SK-N-SH (cell line): Measurements from ENCODE around the gene RASAL3. TPM values are rescaled to one million over a fixed set of nuclear protein-coding genes. Genes with fewer than 3 reads are reported as not detected.

Experiments used
- CTCF ChIA-PET: fragments of 300-600, 350-600 bp; formaldehyde crosslinking; extraction: SDS; loops from one replicate; lab custom pipeline; 2021; lab: Yijun Ruan, JAX
- POLR2A ChIA-PET: fragments of 350-600 bp; sonication (Branson Sonifier 250); formaldehyde crosslinking; extraction: SDS; loops from one replicate; lab custom pipeline; 2020; ENCODE audit warnings: antibody characterized with exemption, inconsistent platforms; lab: Yijun Ruan, JAX
- DNase-seq: peaks from one replicate; pipeline ENCODE4 v3.0.0; 2012
- H2AFZ ChIP-seq: fragments of 200-600 bp; sonication (generic); 2 replicates; pipeline ENCODE4 v1.8.1; 2016; ENCODE audit warnings: antibody characterized with exemption, mild to moderate bottlenecking, low read depth
- H3F3A ChIP-seq: fragments of 200-600 bp; sonication (generic); replicated peaks from 2 replicates; pipeline ENCODE3; 2016; ENCODE audit warnings: antibody characterized with exemption, mild to moderate bottlenecking; ENCODE audit not compliant: insufficient read depth
- H3K27ac ChIP-seq, 2 experiments: fragments of 200-500 bp in 1 of 2; fragments of 200-600 bp in 1 of 2; sonication (Bioruptor generic) in 1 of 2; sonication (generic), shearing (Covaris generic) in 1 of 2; 2 replicates each; pipeline versions ENCODE4 v1.5.1 to v1.6.1; 2014 to 2016; ENCODE audit warnings: low read depth in 2 of 2, inconsistent platforms in 1 of 2, low read length in 1 of 2, mild to moderate bottlenecking in 1 of 2, mixed read lengths in 1 of 2
- H3K27me3 ChIP-seq: fragments of 200-600 bp; sonication (generic), shearing (Covaris generic); 2 replicates; pipeline ENCODE4 v1.6.1; 2016; ENCODE audit warnings: mixed run types; ENCODE audit not compliant: insufficient read depth
- H3K36me3 ChIP-seq, 2 experiments: fragments of 200-500 bp in 1 of 2; fragments of 200-600 bp in 1 of 2; sonication (Bioruptor generic) in 1 of 2; sonication (generic) in 1 of 2; replicated peaks in 1 of 2; 2 replicates each; pipeline versions ENCODE3 to v1.5.1; 2014 to 2016; ENCODE audit warnings: low read length in 1 of 2, mild to moderate bottlenecking in 1 of 2; ENCODE audit not compliant: insufficient read depth in 2 of 2, control insufficient read depth in 1 of 2
- H3K4me1 ChIP-seq, 2 experiments: fragments of 200-500 bp in 1 of 2; fragments of 200-600 bp in 1 of 2; sonication (Bioruptor generic) in 1 of 2; sonication (generic), shearing (Covaris generic) in 1 of 2; 2 replicates each; pipeline versions ENCODE4 v1.5.1 to v1.6.1; 2014 to 2016; ENCODE audit warnings: low read depth in 1 of 2, low read length in 1 of 2, mixed run types in 1 of 2; ENCODE audit not compliant: insufficient read depth in 2 of 2, control insufficient read depth in 1 of 2
- H3K4me2 ChIP-seq: fragments of 200-600 bp; sonication (generic), shearing (Covaris generic); 2 replicates; pipeline ENCODE4 v1.6.1; 2017; ENCODE audit warnings: mixed run types
- H3K4me3 ChIP-seq, 2 experiments: fragments of 200-500 bp in 1 of 2; fragments of 200-600 bp in 1 of 2; sonication (Bioruptor generic) in 1 of 2; sonication (generic), shearing (Covaris generic) in 1 of 2; 2 replicates each; pipeline versions ENCODE4 v1.5.1 to v1.8.1; 2014 to 2016; ENCODE audit warnings: low read depth in 2 of 2, inconsistent platforms in 1 of 2, low read length in 1 of 2, mild to moderate bottlenecking in 1 of 2, mixed read lengths in 1 of 2, moderate library complexity in 1 of 2
- H3K79me2 ChIP-seq: fragments of 200-600 bp; sonication (generic); 2 replicates; pipeline ENCODE4 v1.8.1; 2017; ENCODE audit warnings: mild to moderate bottlenecking; ENCODE audit not compliant: insufficient read depth
- H3K9ac ChIP-seq: fragments of 200-600 bp; sonication (generic); 2 replicates; pipeline ENCODE4 v1.6.1; 2017; ENCODE audit warnings: mixed run types
- H3K9me2 ChIP-seq: fragments of 200-600 bp; sonication (generic); 2 replicates; pipeline ENCODE4 v1.6.1; 2017; ENCODE audit warnings: mixed run types
- H3K9me3 ChIP-seq: fragments of 200-600 bp; sonication (generic); 2 replicates; pipeline ENCODE4 v1.6.1; 2017; ENCODE audit warnings: mixed run types, mild to moderate bottlenecking, moderate library complexity
- H4K20me1 ChIP-seq: fragments of 200-600 bp; sonication (generic); 2 replicates; pipeline ENCODE4 v1.6.1; 2017; ENCODE audit warnings: mild to moderate bottlenecking, mixed run types; ENCODE audit not compliant: insufficient read depth
- CHD2 ChIP-seq: fragments of 150-350 bp; IDR thresholded peaks from 2 replicates; pipeline ENCODE4 v1.6.1; 2018; ENCODE audit warnings: low read length; ENCODE audit not compliant: partially characterized antibody
- CTCF ChIP-seq: fragments of 200-600 bp; sonication (generic); IDR thresholded peaks from 2 replicates; pipeline ENCODE4 v1.6.1; 2017; ENCODE audit warnings: antibody characterized with exemption, mild to moderate bottlenecking, moderate library complexity
- EZH2phosphoT487 ChIP-seq: fragments of 200-600 bp; sonication (generic); IDR thresholded peaks from 2 replicates; pipeline ENCODE4 v1.6.1; 2017; ENCODE audit warnings: low read depth, mixed run types, mild to moderate bottlenecking, antibody characterized with exemption, moderate library complexity, borderline replicate concordance
- GATA2 ChIP-seq: sonication (generic); formaldehyde crosslinking; IDR thresholded peaks from 2 replicates; pipeline ENCODE4 v1.5.0; 2020; ENCODE audit warnings: mild to moderate bottlenecking, missing genetic modification reagents
- MXI1 ChIP-seq: IDR thresholded peaks from 2 replicates; pipeline ENCODE4 v1.6.1; 2012; ENCODE audit warnings: mild to moderate bottlenecking, low read depth, low read length, improper control_type of control experiment
- SIN3A ChIP-seq: IDR thresholded peaks from 2 replicates; pipeline ENCODE4 v1.6.1; 2012; ENCODE audit warnings: low read depth, mild to moderate bottlenecking, low read length, moderate library complexity, borderline replicate concordance
- TEAD4 ChIP-seq: IDR thresholded peaks from 2 replicates; pipeline ENCODE4 v1.4.0; 2012; ENCODE audit warnings: mild to moderate bottlenecking, borderline replicate concordance; ENCODE audit not compliant: insufficient read depth
- USF2 ChIP-seq: fragments of 150-350 bp; IDR thresholded peaks from 2 replicates; pipeline ENCODE4 v1.6.1; 2017; ENCODE audit warnings: antibody characterized with exemption, low read length, low read depth, borderline replicate concordance
- WGBS: methylation state at CpG from one replicate; pipeline ENCODE4 v1.1.6; 2017; ENCODE audit warnings: low lambda C conversion rate; 5-methylcytosine and 5-hydroxymethylcytosine counted together
- polyA plus RNA-seq, 3 experiments: library from polyadenylated mRNA; depleted of rRNA; stranded (reverse); fragments of >200 nt; gene quantifications; 2 replicates each; pipeline ENCODE4 v1.2.3, GENCODE V29; 2012

Gene RASAL3
- polyA plus RNA-seq, 1 of the 3 experiments (the other 2 are of a cell fraction): 0.02 TPM

- CTCF ChIA-PET: interaction anchor here (0.8 to 1.4 kb wide), 3 partner anchors 10 to 280 kb away, joined by 3 to 5 read pairs (median 4); no protein-coding TSS in a partner anchor
- no peaks in the 10 kb centered on the region for H3K9me2 ChIP-seq
These were observed 7.9 kb downstream of the RASAL3 start for GRCh38 chr19:15456441-15456840.

GRCh38 chr19:15455996-15456395 lies 8.3 kb downstream of the RASAL3 start:
- CTCF ChIA-PET: interaction anchor here (0.8 to 2.3 kb wide), 2 partner anchors 10 to 36 kb away, joined by 3 to 8 read pairs; partner anchors contain the start of gene AKAP8L

More at GRCh38 chr19:15456441-15456840, 7.9 kb downstream of the RASAL3 start:
- no peak overlapping the region for H3K9ac ChIP-seq
- POLR2A ChIA-PET: no interaction called here
- peaks cover 0 to 14% of the 10 kb centered on the region in 2 experiments; a peak in 2 of 4 replicates for H3K4me1 ChIP-seq
- DNase-seq: no peak
- H3F3A ChIP-seq: peaks cover 8% of the 10 kb centered on the region
- H4K20me1 ChIP-seq: no peaks in the 10 kb centered on the region
- H3K27ac ChIP-seq: no peak overlapping the region
- 9% methylated on average over 6 of the region's 14 CpGs for WGBS
- H3K9me3 ChIP-seq: no peaks in the 10 kb centered on the region
- H3K36me3 ChIP-seq: no peaks in the 10 kb centered on the region
- no peak overlapping the region for H3K4me2 ChIP-seq
- H3K79me2 ChIP-seq: no peaks in the 10 kb centered on the region
- H3K27me3 ChIP-seq: peaks cover 46% of the 10 kb centered on the region
- H3K4me3 ChIP-seq: no peak overlapping the region
- TF ChIP-seq SIN3A (no peak), USF2 (no peak), TEAD4 (no peak), CHD2 (no peak), MXI1 (no peak), EZH2phosphoT487 (no peak)
- H2AFZ ChIP-seq: no peak overlapping the region

More at GRCh38 chr19:15455996-15456395, 8.3 kb downstream of the RASAL3 start:
- Histone ChIP-seq H3K4me1 (peaks cover 0 to 14% of the 10 kb centered on the region in 2 experiments; a peak in 2 of 4 replicates), H3K36me3 (no peaks in the 10 kb centered on the region), H3F3A (peaks cover 12% of the 10 kb centered on the region), H3K4me3 (no peak overlapping the region), H3K79me2 (no peaks in the 10 kb centered on the region), H3K9me2 (no peaks in the 10 kb centered on the region), H3K4me2 (no peak overlapping the region), H3K9ac (no peak overlapping the region), H4K20me1 (no peaks in the 10 kb centered on the region), H3K9me3 (no peaks in the 10 kb centered on the region), H3K27me3 (peaks cover 41% of the 10 kb centered on the region), H2AFZ (no peak overlapping the region), H3K27ac (no peak overlapping the region)
- POLR2A ChIA-PET: no interaction called here
- WGBS: 56% methylated on average over 5 of the region's 9 CpGs
- no peak for DNase-seq
- no peak for TF ChIP-seq GATA2 (CRISPR knock-in tag)
- TF ChIP-seq SIN3A: no peak
- TF ChIP-seq CTCF: no peak
